Parathyroid adenoma (tissue), 2 donors: ENCODE measurements around the gene MXD4.

ENCODE experiments used
- H2AFZ ChIP-seq: fragments of 300-600 bp; sonication (generic); one replicate; pipeline ENCODE4 v1.7.0; 2017; ENCODE audit warnings: antibody characterized with exemption, mild to moderate bottlenecking
- H3K27ac ChIP-seq: fragments of 300-600 bp; sonication (generic); one replicate; pipeline ENCODE4 v1.7.0; 2017
- H3K27me3 ChIP-seq: fragments of 300-600 bp; sonication (generic); one replicate; pipeline ENCODE4 v1.7.0; 2017; ENCODE audit warnings: low read length; ENCODE audit not compliant: control insufficient read depth, insufficient read depth
- H3K36me3 ChIP-seq: fragments of 300-600 bp; sonication (generic); one replicate; pipeline ENCODE4 v1.7.0; 2017; ENCODE audit warnings: low read length; ENCODE audit not compliant: control insufficient read depth, insufficient read depth
- H3K4me1 ChIP-seq: fragments of 300-600 bp; sonication (generic); one replicate; pipeline ENCODE4 v1.7.0; 2017; ENCODE audit warnings: control low read depth
- H3K4me2 ChIP-seq: fragments of 300-600 bp; sonication (generic); one replicate; pipeline ENCODE4 v1.7.0; 2017; ENCODE audit warnings: low read length
- H3K4me3 ChIP-seq: fragments of 300-600 bp; sonication (generic); one replicate; pipeline ENCODE4 v1.7.0; 2017; ENCODE audit warnings: low read depth, low read length
- H3K79me2 ChIP-seq: fragments of 300-600 bp; sonication (generic); one replicate; pipeline ENCODE4 v1.7.0; 2017; ENCODE audit warnings: control low read depth
- H3K9ac ChIP-seq: fragments of 300-600 bp; sonication (generic); one replicate; pipeline ENCODE4 v1.7.0; 2017; ENCODE audit warnings: mild to moderate bottlenecking
- H3K9me3 ChIP-seq: fragments of 300-600 bp; sonication (generic); one replicate; pipeline ENCODE4 v1.7.0; 2017; ENCODE audit warnings: low read length; ENCODE audit not compliant: control insufficient read depth
- CTCF ChIP-seq: fragments of 300-600 bp; sonication (generic); IDR thresholded peaks from one replicate; pipeline ENCODE4 v1.7.0; 2017; ENCODE audit warnings: antibody characterized with exemption, mild to moderate bottlenecking
- donor health status: primary hyperparathyroidism.

MXD4 gene

GRCh38 chr4:2289955-2290333, 28.0 kb upstream of the MXD4 start:
- Histone ChIP-seq H3K4me2 (no peak overlapping the region), H3K27ac (no peak overlapping the region), H3K79me2 (no peaks in the 10 kb centered on the region), H3K4me1 (no peaks in the 10 kb centered on the region), H2AFZ (no peak overlapping the region), H3K27me3 (no peaks in the 10 kb centered on the region), H3K9me3 (no peaks in the 10 kb centered on the region), H3K4me3 (no peak overlapping the region), H3K36me3 (no peaks in the 10 kb centered on the region), H3K9ac (no peak overlapping the region)
- no peak for TF ChIP-seq CTCF

- no peak overlapping the region for H3K4me2 ChIP-seq
- H3K4me3 ChIP-seq, result no peak overlapping the region
- H3K27me3 ChIP-seq, result no peaks in the 10 kb centered on the region
- no peaks in the 10 kb centered on the region for H3K36me3 ChIP-seq
- no peak overlapping the region for H2AFZ ChIP-seq
- no peak overlapping the region for H3K9ac ChIP-seq
- no peak for TF ChIP-seq CTCF
- H3K9me3 ChIP-seq, result no peaks in the 10 kb centered on the region
- H3K4me1 ChIP-seq, result no peaks in the 10 kb centered on the region
- H3K79me2 ChIP-seq, result no peaks in the 10 kb centered on the region
- no peak overlapping the region for H3K27ac ChIP-seq
Measured at GRCh38 chr4:2289311-2289954, 27.5 kb upstream of the MXD4 start.

DNA sequence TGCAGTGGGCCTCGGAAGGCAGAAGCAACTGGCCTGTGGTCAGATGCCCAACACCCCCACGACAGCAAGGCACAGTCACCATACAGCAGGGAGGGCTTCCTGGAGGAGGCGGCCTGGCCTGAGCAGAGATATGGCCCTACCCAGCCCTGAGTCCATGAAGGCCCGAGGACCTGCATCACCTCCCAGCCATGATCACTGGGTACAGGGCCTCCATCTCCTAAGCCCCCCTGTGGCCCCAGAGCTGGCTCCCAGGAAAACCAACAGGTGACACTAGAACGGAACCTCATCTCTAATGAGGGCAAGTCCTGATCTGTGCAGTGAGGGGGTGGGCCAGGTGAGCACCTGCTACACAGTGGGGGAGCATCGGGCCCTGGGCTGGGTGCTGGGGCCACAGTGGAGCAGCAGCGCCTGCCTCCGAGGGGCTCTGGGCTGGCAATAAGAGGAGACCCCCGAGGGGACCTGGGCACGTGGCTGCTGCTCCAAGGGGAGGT, 26.2 kb upstream of the MXD4 start:
- Histone ChIP-seq H3K4me2 (no peak overlapping the region), H3K4me3 (no peak overlapping the region), H2AFZ (no peak overlapping the region), H3K79me2 (no peaks in the 10 kb centered on the region), H3K27me3 (no peaks in the 10 kb centered on the region), H3K4me1 (no peaks in the 10 kb centered on the region), H3K36me3 (no peaks in the 10 kb centered on the region), H3K27ac (no peak overlapping the region), H3K9me3 (no peaks in the 10 kb centered on the region), H3K9ac (no peak overlapping the region)
- TF ChIP-seq CTCF, result no peak

- no peak overlapping the region for H3K4me2 ChIP-seq
- no peaks in the 10 kb centered on the region for H3K9me3 ChIP-seq
- H3K27ac ChIP-seq, result no peak overlapping the region
- no peak overlapping the region for H2AFZ ChIP-seq
- H3K4me1 ChIP-seq, result no peaks in the 10 kb centered on the region
- H3K36me3 ChIP-seq, result no peaks in the 10 kb centered on the region
- H3K27me3 ChIP-seq, result no peaks in the 10 kb centered on the region
- no peak for TF ChIP-seq CTCF
- H3K79me2 ChIP-seq, result no peaks in the 10 kb centered on the region
- no peak overlapping the region for H3K9ac ChIP-seq
- no peak overlapping the region for H3K4me3 ChIP-seq
Measured at GRCh38 chr4:2287594-2287915, 25.6 kb upstream of the MXD4 start.

GRCh38 chr4:2286904-2287593, 25.1 kb upstream of the MXD4 start:
- H3K4me1 ChIP-seq, result no peaks in the 10 kb centered on the region
- H3K79me2 ChIP-seq, result no peaks in the 10 kb centered on the region
- no peaks in the 10 kb centered on the region for H3K36me3 ChIP-seq
- no peak overlapping the region for H3K4me3 ChIP-seq
- no peak overlapping the region for H3K27ac ChIP-seq
- no peak for TF ChIP-seq CTCF
- no peak overlapping the region for H3K9ac ChIP-seq
- H2AFZ ChIP-seq, result no peak overlapping the region
- H3K27me3 ChIP-seq, result no peaks in the 10 kb centered on the region
- H3K4me2 ChIP-seq, result no peak overlapping the region
- no peaks in the 10 kb centered on the region for H3K9me3 ChIP-seq
